SK-N-SH treated with all-trans-retinoic acid at 6 μM for 48 hours (cell line): Measurements from ENCODE around the gene ZNF362.

Source experiments
- OSR1 ChIP-seq: fragments of 250-450 bp; sonication (Bioruptor Pico); IDR thresholded peaks from 2 replicates; pipeline ENCODE4 v1.8.0; 2022; ENCODE audit warnings: moderate library complexity, mild to moderate bottlenecking, inconsistent platforms
- PPARA ChIP-seq: fragments of 250-450 bp; sonication (Bioruptor Pico); IDR thresholded peaks from 2 replicates; pipeline ENCODE4 v1.5.0; 2020; ENCODE audit warnings: mild to moderate bottlenecking, borderline replicate concordance
- RARB ChIP-seq: fragments of 250-450 bp; sonication (Bioruptor Pico); IDR thresholded peaks from 2 replicates; pipeline ENCODE4 v1.8.0; 2021; ENCODE audit warnings: mild to moderate bottlenecking, moderate library complexity
- SNAI2 ChIP-seq: fragments of 250-450 bp; sonication (Bioruptor Pico); IDR thresholded peaks from 2 replicates; pipeline ENCODE4 v1.5.0; 2020; ENCODE audit warnings: mild to moderate bottlenecking, moderate library complexity
- ZFP3 ChIP-seq: fragments of 250-450 bp; sonication (Bioruptor Pico); IDR thresholded peaks from 2 replicates; pipeline ENCODE4 v1.5.0; 2020; ENCODE audit warnings: mild to moderate bottlenecking, moderate library complexity
- ZNF565 ChIP-seq: fragments of 450-650 bp; formaldehyde crosslinking; conservative IDR thresholded peaks from 2 replicates; pipeline ENCODE4 v1.5.0; 2020; ENCODE audit warnings: low read depth, mild to moderate bottlenecking, moderate library complexity
- TF ChIP-seq, protein P1 (sequence below): fragments of 250-450 bp; sonication (Bioruptor Pico); IDR thresholded peaks from 2 replicates; pipeline ENCODE4 v1.5.1; 2020; ENCODE audit warnings: low read depth, mild to moderate bottlenecking, moderate library complexity

DNA sequence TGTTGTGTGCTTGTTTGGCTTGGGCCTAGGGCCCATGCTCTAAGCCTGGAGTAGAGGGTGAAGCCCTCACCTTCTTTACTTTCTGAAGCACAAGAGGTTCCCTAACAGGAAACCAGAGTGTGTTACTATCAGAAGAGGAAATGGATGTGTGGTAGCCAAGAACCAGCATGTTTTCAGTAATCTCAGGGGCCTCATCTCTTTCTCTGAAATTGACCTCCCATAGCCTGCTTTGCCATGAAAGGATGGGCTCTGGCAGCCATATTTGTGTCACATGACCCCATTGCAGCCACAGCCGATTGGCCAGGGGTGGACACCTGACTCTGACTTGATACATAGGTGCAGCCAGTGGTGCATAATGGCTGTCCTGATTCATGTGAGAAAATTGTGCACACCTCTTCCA lies 46.0 kb downstream of the ZNF362 start:
- TF ChIP-seq ZFP3 (CRISPR knock-in tag) (no peak), RARB (no peak), ZNF565 (CRISPR knock-in tag) (no peak), SNAI2 (CRISPR knock-in tag) (no peak), OSR1 (CRISPR knock-in tag) (no peak), PPARA (CRISPR knock-in tag) (no peak)
- TF ChIP-seq, protein P1, sequence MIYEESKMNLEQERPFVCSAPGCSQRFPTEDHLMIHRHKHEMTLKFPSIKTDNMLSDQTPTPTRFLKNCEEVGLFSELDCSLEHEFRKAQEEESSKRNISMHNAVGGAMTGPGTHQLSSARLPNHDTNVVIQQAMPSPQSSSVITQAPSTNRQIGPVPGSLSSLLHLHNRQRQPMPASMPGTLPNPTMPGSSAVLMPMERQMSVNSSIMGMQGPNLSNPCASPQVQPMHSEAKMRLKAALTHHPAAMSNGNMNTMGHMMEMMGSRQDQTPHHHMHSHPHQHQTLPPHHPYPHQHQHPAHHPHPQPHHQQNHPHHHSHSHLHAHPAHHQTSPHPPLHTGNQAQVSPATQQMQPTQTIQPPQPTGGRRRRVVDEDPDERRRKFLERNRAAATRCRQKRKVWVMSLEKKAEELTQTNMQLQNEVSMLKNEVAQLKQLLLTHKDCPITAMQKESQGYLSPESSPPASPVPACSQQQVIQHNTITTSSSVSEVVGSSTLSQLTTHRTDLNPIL, result no peak
